Measurements from ENCODE around the gene CPEB1. TPM values are rescaled to one million over a fixed set of nuclear protein-coding genes. Genes with fewer than 3 reads are reported as not detected.

CPEB1 gene
- total RNA-seq, 1 donor: 3.9 TPM

GRCh38 chr15:82679626-82680199, 32.5 kb upstream of the CPEB1 start:
- no peak overlapping the region for H3K4me3 ChIP-seq (ENCODE audit: low read depth, low read length)
- no peak for TF ChIP-seq CTCF (IDR thresholded peaks at IDR 0.05; ENCODE audit: insufficient read depth, low read depth, low read length)
- no peak for DNase-seq (ENCODE audit: low read depth)

DNA sequence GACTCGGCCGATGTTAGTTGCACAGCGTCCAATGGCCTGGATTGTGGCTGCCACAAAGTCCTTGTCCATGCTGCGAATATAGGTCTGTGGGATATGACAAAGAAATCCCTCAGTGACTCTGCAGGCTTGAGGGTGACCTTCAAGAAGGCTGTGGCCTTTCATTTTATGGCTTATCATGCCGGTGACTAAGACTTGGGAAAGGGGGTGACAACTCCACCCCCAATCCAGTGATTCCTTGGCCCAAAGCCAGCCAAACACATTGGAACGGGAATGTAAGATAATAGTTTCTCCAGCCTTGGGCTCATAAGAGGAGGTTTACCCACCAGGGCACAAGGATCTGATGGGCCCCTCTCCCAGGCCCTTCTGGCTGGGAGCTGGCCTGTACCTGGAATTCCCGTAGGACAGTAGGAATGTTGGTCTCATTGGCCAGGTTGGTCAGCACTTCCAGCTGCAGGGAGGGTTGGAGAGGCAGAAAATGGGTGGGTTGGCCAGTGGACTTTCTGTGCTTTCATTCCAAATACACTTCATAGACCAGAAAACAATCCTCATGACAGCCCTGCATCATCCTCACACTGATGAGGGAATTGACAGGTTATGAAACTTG, 30.7 kb upstream of the CPEB1 start:
- no peak for DNase-seq (ENCODE audit: low read depth)
- TF ChIP-seq CTCF (IDR thresholded peaks at IDR 0.05; ENCODE audit: insufficient read depth, low read depth, low read length): no peak
- no peak overlapping the region for H3K4me3 ChIP-seq (ENCODE audit: low read depth, low read length)

DNA sequence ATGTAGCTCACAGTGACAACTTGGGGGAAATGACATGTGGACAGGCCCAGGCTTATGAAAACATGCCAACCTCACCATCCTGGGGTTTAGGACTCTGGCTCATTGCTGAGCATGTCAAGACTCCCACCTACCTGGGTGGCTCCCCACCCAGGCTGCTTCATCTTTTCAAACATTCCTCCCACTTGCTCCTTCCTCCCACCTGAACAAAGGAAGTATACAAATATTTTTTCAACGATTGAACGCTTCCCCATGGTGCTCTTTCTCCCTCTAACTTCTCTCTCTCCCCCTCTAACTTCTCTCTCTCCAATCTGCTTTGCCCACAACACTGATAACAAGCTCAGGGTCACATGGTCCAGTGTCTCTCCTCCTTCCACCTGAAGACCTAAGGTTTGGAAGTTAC, 27.7 kb upstream of the CPEB1 start:
- no peak for TF ChIP-seq CTCF (IDR thresholded peaks at IDR 0.05; ENCODE audit: insufficient read depth, low read depth, low read length)
- no peak overlapping the region for H3K4me3 ChIP-seq (ENCODE audit: low read depth, low read length)
- DNase-seq (ENCODE audit: low read depth): no peak

GRCh38 chr15:82670699-82671098, 23.5 kb upstream of the CPEB1 start:
- no peak for TF ChIP-seq CTCF (IDR thresholded peaks at IDR 0.05; ENCODE audit: insufficient read depth, low read depth, low read length)
- DNase-seq (ENCODE audit: low read depth): no peak
- no peak overlapping the region for H3K4me3 ChIP-seq (ENCODE audit: low read depth, low read length)

DNA sequence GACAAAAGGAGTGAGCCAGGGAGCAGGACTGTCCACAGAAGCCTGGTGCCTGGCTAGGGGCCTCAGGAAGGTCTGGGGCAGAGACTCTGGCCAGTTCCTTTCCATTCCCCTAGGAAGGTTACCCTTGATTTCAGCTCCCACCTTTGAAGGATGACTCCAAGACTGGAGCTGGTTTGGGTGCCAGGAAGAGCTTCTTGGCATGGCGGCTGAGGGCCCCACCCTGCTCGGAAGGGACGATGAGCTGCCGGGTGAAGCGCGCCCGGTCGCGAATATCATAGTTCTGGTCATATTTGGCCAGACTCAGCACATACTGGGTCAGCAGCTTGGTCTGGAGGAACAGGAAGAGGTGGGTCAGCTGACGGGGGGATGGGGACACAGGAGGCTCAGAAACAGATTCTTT, 19.4 kb upstream of the CPEB1 start:
- no peak for DNase-seq (ENCODE audit: low read depth)
- H3K4me3 ChIP-seq (ENCODE audit: low read depth, low read length): no peak overlapping the region
- TF ChIP-seq CTCF (IDR thresholded peaks at IDR 0.05; ENCODE audit: insufficient read depth, low read depth, low read length): no peak

DNA sequence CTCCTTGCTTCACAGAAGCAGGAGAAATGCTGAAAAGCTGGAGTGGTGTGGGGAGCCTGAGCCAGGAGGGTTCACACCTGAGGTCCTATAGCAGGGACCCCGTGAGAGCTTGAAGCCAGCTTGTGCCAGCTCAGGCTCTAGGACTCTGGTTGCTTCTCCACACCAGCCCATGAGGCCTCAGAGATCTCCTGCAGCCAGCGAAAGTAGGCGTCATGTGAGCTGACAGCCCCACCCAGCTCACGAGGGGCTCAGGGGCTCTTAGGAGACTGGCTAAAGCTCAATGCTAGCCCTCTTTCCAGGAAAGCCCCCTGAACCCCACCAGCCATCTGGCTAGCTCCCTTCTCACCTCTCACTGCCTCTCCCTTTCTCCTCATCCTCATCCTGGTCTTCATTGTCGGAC, 16.9 kb upstream of the CPEB1 start:
- no peak for DNase-seq (ENCODE audit: low read depth)
- no peak overlapping the region for H3K4me3 ChIP-seq (ENCODE audit: low read depth, low read length)
- no peak for TF ChIP-seq CTCF (IDR thresholded peaks at IDR 0.05; ENCODE audit: insufficient read depth, low read depth, low read length)

DNA sequence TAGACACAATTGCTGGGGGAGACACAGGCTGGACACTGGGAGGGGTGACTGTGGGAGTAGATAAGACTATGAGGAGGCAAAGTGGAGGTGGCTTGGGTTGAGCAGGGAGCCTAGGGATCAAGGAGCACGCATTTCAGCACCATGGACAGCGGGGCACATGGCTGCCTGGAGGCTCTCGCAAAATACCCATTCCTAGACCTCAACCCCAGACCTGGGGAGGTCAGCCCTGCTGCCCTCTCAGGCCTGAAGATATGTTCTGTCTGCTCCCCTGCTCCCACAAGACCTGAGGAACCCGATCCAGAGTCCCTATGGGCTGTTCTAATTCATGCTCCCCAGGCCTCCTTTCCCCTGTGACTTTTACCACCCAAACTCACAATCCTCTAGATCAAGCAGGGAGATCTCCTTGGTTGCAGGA, 16.0 kb upstream of the CPEB1 start:
- H3K4me3 ChIP-seq (ENCODE audit: low read depth, low read length): no peak overlapping the region
- DNase-seq (ENCODE audit: low read depth): peak; percentile 57
- no peak for TF ChIP-seq CTCF (IDR thresholded peaks at IDR 0.05; ENCODE audit: insufficient read depth, low read depth, low read length)
